KMS-11 (cell line): ENCODE results near the gene SCGB1C2.

Experiments
- H2AFZ ChIP-seq: fragments of 200-600 bp; sonication (generic); 2 replicates; pipeline ENCODE4 v1.6.1; 2016; ENCODE audit warnings: antibody characterized with exemption, mixed run types, low read depth
- H3K27ac ChIP-seq: fragments of 200-600 bp; sonication (generic); 2 replicates; pipeline ENCODE4 v1.6.1; 2016; ENCODE audit warnings: mild to moderate bottlenecking, mixed run types
- H3K27me3 ChIP-seq: fragments of 200-600 bp; sonication (generic); 2 replicates; pipeline ENCODE4 v1.6.1; 2017; ENCODE audit warnings: mild to moderate bottlenecking, low read depth, mixed run types, moderate library complexity; ENCODE audit not compliant: insufficient read depth
- H3K36me3 ChIP-seq: fragments of 200-600 bp; sonication (generic); 2 replicates; pipeline ENCODE4 v1.6.1; 2017; ENCODE audit warnings: mild to moderate bottlenecking, mixed run types; ENCODE audit not compliant: insufficient read depth
- H3K4me1 ChIP-seq: fragments of 200-600 bp; sonication (generic); 2 replicates; pipeline ENCODE4 v1.6.1; 2016; ENCODE audit warnings: mild to moderate bottlenecking, low read depth, mixed run types; ENCODE audit not compliant: poor library complexity, severe bottlenecking
- H3K4me2 ChIP-seq: fragments of 200-600 bp; sonication (generic); 2 replicates; pipeline ENCODE4 v1.7.0; 2016; ENCODE audit warnings: mild to moderate bottlenecking, mixed run types
- H3K4me3 ChIP-seq: fragments of 200-600 bp; sonication (generic); IDR thresholded peaks from 2 replicates; pipeline ENCODE4 v1.6.1; 2017; ENCODE audit warnings: low read depth, low read length, mixed read lengths; ENCODE audit not compliant: insufficient read depth
- H3K79me2 ChIP-seq: fragments of 200-600 bp; sonication (generic); 2 replicates; pipeline ENCODE4 v1.6.1; 2016; ENCODE audit warnings: low read depth, mixed run types; ENCODE audit not compliant: insufficient read depth
- H3K9ac ChIP-seq: fragments of 200-600 bp; sonication (generic); 2 replicates; pipeline ENCODE4 v1.6.1; 2016; ENCODE audit warnings: mild to moderate bottlenecking, mixed run types
- H4K20me1 ChIP-seq: fragments of 200-600 bp; sonication (generic); 2 replicates; pipeline ENCODE4 v1.6.1; 2016; ENCODE audit warnings: mild to moderate bottlenecking, mixed run types; ENCODE audit not compliant: insufficient read depth
- TF ChIP-seq, protein P1 (sequence below): fragments of 200-600 bp; sonication (generic); conservative IDR thresholded peaks from 2 replicates; pipeline ENCODE4 v1.6.1; 2017; ENCODE audit warnings: low read depth, mild to moderate bottlenecking, antibody characterized with exemption, low read length, moderate library complexity, mixed read lengths

The SCGB1C2 gene

DNA sequence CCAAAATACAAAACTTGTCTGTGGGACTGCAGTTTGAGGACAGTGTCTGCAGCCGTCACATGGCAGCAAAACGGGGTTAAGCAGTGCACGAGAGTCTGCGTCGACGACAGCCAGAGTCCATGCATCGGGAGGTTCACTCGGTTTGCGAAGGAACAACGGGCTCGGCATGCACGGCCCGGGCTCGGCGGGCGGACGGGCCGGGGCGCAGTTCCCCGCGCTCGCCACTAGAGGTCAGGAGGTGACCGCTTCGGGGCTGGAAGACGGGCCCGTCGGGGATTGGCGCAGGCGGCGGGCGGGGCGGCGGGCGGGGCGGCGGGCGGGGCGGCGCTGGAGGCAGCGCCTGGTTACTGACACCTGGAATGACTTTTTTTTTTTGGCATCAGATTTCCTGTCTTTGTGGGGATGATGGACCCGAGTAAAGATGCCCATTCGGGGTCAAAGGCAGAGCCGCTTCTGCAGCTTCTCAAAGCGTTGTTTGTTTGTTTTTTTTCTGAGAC lies 6.5 kb downstream of the SCGB1C2 start:
- no peak overlapping the region for H3K27ac ChIP-seq
- H3K4me3 ChIP-seq, result no peak overlapping the region
- no peak overlapping the region for H3K4me2 ChIP-seq
- H3K9ac ChIP-seq, result no peak overlapping the region
- peaks cover 3% of the 10 kb centered on the region; the same call in 1 of the 2 replicates for H3K27me3 ChIP-seq
- H3K79me2 ChIP-seq, result no peaks in the 10 kb centered on the region
- H3K36me3 ChIP-seq, result no peaks in the 10 kb centered on the region
- TF ChIP-seq, protein P1, sequence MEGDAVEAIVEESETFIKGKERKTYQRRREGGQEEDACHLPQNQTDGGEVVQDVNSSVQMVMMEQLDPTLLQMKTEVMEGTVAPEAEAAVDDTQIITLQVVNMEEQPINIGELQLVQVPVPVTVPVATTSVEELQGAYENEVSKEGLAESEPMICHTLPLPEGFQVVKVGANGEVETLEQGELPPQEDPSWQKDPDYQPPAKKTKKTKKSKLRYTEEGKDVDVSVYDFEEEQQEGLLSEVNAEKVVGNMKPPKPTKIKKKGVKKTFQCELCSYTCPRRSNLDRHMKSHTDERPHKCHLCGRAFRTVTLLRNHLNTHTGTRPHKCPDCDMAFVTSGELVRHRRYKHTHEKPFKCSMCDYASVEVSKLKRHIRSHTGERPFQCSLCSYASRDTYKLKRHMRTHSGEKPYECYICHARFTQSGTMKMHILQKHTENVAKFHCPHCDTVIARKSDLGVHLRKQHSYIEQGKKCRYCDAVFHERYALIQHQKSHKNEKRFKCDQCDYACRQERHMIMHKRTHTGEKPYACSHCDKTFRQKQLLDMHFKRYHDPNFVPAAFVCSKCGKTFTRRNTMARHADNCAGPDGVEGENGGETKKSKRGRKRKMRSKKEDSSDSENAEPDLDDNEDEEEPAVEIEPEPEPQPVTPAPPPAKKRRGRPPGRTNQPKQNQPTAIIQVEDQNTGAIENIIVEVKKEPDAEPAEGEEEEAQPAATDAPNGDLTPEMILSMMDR, result peak; percentile 78
- no peaks in the 10 kb centered on the region for H4K20me1 ChIP-seq
- H3K4me1 ChIP-seq, result peaks cover 4% of the 10 kb centered on the region
- no peak overlapping the region for H2AFZ ChIP-seq

DNA sequence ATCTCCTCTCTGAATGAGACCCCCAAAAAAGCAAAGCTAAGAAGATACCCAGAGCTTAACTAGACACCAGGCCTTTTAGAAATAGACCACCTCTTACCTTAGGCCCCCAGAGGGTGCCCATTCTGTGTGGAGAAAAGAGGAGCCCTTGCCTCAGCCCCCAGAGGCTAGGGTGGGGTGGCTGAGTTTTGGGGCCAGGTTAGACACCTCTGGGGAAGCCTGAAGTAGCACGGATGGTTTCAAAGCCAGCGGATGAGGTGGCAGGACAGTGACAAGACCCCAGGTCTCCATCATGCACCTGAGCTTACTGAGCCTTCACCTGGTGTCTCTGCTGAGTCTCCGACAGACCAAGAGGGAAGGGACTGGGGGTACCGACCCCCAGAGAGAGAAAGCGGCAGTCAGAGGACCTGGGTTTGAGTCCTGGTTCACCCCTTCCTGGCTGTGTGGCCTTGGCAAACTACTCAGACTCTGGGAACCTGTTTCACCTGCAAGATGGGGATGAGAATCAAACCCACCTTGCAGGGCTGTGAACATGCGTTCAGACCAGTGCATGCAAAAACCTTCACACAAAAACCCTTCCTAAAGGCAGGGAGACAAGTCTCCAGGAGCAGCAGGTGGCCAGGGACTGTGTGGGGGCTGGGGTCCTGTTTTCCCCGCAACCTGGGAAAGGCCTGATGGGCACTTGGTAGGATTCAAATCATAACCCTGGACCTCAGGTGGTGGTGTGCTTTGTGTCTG lies 7.7 kb downstream of the SCGB1C2 start:
- Histone ChIP-seq H3K27ac (no peak overlapping the region), H3K9ac (no peak overlapping the region), H3K36me3 (no peaks in the 10 kb centered on the region), H4K20me1 (no peaks in the 10 kb centered on the region), H3K4me3 (no peak overlapping the region), H3K4me1 (peaks cover 4% of the 10 kb centered on the region), H3K27me3 (peaks cover 11% of the 10 kb centered on the region; the same call in 1 of the 2 replicates), H3K4me2 (no peak overlapping the region), H3K79me2 (no peaks in the 10 kb centered on the region), H2AFZ (no peak overlapping the region)
- TF ChIP-seq, protein P1, result no peak

DNA sequence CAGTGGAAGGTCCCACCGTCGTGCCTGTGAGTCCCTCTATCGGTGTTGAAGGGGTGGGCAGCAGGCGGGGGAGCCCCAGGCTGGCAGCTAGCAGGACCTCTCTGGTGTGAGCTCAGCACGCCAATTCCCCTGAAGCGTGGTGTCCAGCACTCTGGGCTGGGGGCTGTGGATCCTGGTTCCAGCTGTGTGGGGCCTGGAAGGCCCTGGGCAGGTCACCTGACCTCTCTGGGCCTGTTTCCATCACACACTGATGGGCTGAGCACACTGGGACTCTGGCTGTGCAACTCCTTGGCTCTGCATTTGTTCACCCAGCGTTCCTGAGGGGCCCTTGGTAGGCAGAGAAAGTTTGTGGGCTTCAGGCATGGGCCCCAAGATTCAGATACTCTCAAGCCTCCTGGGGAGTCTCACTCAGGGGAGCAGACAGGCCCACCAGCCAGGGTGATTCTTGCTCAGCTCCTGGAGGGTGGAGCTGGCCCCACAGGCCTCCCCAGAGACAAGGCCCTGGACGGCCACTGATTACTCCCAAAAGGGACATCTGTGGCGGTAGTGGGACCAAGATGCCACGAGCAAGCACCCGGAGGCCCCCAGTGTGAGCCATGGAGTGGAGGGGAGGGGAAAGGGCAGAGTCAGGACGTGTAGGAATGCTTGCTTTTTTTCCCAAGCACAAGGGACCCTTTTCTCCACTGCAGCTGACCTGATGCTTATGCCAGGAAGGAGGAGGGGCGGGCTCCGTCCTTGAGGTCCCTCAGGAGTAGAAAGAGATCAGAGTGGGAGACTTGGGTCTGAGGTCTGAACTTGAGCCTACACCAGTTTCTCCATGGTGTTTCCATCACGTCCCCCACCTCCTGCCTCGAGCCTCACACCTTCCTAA lies 8.5 kb downstream of the SCGB1C2 start:
- no peak overlapping the region for H3K4me2 ChIP-seq
- H3K4me1 ChIP-seq, result peaks cover 4% of the 10 kb centered on the region
- H2AFZ ChIP-seq, result no peak overlapping the region
- H3K79me2 ChIP-seq, result no peaks in the 10 kb centered on the region
- no peak overlapping the region for H3K9ac ChIP-seq
- no peaks in the 10 kb centered on the region for H3K36me3 ChIP-seq
- H3K27ac ChIP-seq, result no peak overlapping the region
- TF ChIP-seq, protein P1, result no peak
- peaks cover 11% of the 10 kb centered on the region; the same call in 1 of the 2 replicates for H3K27me3 ChIP-seq
- H4K20me1 ChIP-seq, result no peaks in the 10 kb centered on the region
- no peak overlapping the region for H3K4me3 ChIP-seq

DNA sequence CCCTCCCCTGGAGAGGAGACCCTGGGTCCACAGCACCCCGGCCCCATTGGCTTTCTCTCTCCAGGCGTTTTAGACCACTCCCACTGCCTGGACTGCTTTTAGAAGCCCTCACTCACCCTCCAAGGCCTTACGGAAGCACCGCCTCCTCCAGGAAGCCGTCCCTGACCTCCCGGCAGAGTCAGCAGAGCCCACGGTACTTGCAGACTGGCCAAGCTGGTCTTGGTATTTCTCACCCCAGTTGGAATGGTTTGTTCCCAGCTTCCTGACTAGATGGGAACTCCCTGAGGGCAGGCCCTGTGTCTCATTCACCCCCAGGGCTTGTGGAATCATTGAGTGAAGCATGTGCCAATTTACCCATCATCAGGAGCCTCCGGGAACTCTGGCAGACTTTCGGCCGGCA lies 9.2 kb downstream of the SCGB1C2 start:
- Histone ChIP-seq H4K20me1 (no peaks in the 10 kb centered on the region), H3K9ac (no peak overlapping the region), H3K27ac (no peak overlapping the region), H3K4me3 (no peak overlapping the region), H3K4me2 (no peak overlapping the region), H3K27me3 (peaks cover 11% of the 10 kb centered on the region; the same call in 1 of the 2 replicates), H3K4me1 (peaks cover 4% of the 10 kb centered on the region), H3K36me3 (no peaks in the 10 kb centered on the region), H2AFZ (no peak overlapping the region), H3K79me2 (no peaks in the 10 kb centered on the region)
- TF ChIP-seq, protein P1, result no peak
